HG03521 (cell line): ENCODE results near the gene GPR15.
A peak's percentile ranks its signal among the peaks of the same experiment; 100 is the strongest.
"Not testable (repeated sequence)": the region's sequence is repeated elsewhere in the genome, so short reads cannot be mapped to it uniquely, and the experiment has no call there.

Experiments
- ATAC-seq: cut with Tn5 transposase; IDR thresholded peaks from one replicate; pipeline ENCODE4 v1.9.1; 2021; ENCODE audit warnings: mild to moderate bottlenecking, moderate library complexity; ENCODE audit not compliant: unreplicated experiment

Gene GPR15

GRCh38 chr3:98556164-98557130 is 24.7 kb downstream of the GPR15 start:
- ATAC-seq = peak; percentile 75

GRCh38 chr3:98557324-98558010 is 25.7 kb downstream of the GPR15 start:
- no peak for ATAC-seq

- ATAC-seq = no peak
These were observed 26.5 kb downstream of the GPR15 start for GRCh38 chr3:98558100-98558827.

GRCh38 chr3:98559769-98560168 is 28.0 kb downstream of the GPR15 start:
- ATAC-seq = not testable (repeated sequence)

- no peak for ATAC-seq
These were observed 29.1 kb downstream of the GPR15 start for GRCh38 chr3:98560911-98561310.

GRCh38 chr3:98561727-98562521 is 30.1 kb downstream of the GPR15 start:
- ATAC-seq = no peak

- peak; percentile 58 for ATAC-seq
These were observed 32.0 kb downstream of the GPR15 start for GRCh38 chr3:98563661-98564281.

GRCh38 chr3:98564282-98565005 is 32.7 kb downstream of the GPR15 start:
- ATAC-seq = peak; percentile 11

GRCh38 chr3:98565237-98565643 is 33.5 kb downstream of the GPR15 start:
- no peak for ATAC-seq

- no peak for ATAC-seq
These were observed 34.1 kb downstream of the GPR15 start for GRCh38 chr3:98565843-98566242.

- peak; percentile 31 for ATAC-seq
These were observed 36.0 kb downstream of the GPR15 start for GRCh38 chr3:98567666-98568270.

GRCh38 chr3:98568402-98568801 is 36.6 kb downstream of the GPR15 start:
- no peak for ATAC-seq

GRCh38 chr3:98573181-98573728 is 41.5 kb downstream of the GPR15 start:
- peak; percentile 48 for ATAC-seq

- ATAC-seq = no peak
These were observed 42.4 kb downstream of the GPR15 start for GRCh38 chr3:98574132-98574531.

- no peak for ATAC-seq
These were observed 45.6 kb downstream of the GPR15 start for GRCh38 chr3:98577178-98577895.

GRCh38 chr3:98580401-98581386 is 48.9 kb downstream of the GPR15 start:
- no peak for ATAC-seq

GRCh38 chr3:98581474-98581873 is 49.7 kb downstream of the GPR15 start:
- ATAC-seq = no peak
